ENCODE results near the gene ITPK1. TPM values are rescaled to one million over a fixed set of nuclear protein-coding genes. Genes with fewer than 3 reads are reported as not detected.

The ITPK1 gene
- total RNA-seq, 3 donors from 2014 or later (not counting 1 experiment from before 2014, with no cell fraction given), result 73.2 to 74.8 (median 74.4) TPM

DNA sequence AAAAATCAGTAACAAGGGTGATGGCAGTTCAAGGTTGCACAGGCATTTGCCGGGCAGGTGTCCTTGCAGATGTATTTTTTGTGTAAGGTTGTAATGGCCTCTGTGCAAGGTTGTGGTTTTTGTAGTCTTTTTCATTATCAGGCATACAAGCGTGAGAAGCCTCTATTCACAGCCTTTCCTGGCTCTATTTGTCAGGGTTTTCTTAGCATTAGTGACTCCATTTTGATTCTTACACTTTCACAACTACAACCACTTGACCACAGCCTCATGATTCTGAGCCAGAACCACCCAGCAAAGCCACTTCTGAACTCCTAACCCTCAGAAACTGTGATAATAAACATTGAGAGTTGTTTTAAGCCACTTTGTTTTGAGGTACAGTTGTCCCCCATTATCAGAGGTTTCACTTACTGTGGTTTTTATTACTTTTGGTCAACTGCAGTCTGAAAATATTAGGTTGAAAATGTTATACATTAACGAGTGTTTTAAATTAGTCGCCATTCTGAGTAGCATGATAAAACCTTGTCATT, 220.3 kb downstream of the ITPK1 start:
- Mint-ChIP-seq H3K27ac (no peak overlapping the region), H3K4me1 (no peaks in the 10 kb centered on the region), H3K27me3 (ENCODE audit: low read depth in 2 of 2) (peaks cover 12 to 16% of the 10 kb centered on the region in 2 donors), H3K36me3 (no peaks in the 10 kb centered on the region), H3K9me3 (no peaks in the 10 kb centered on the region), H3K4me3 (no peak overlapping the region)
- Histone ChIP-seq H3K4me1 (ENCODE audit: control insufficient read depth, insufficient read depth, low read length) (no peaks in the 10 kb centered on the region), H3K4me3 (ENCODE audit: low read length) (no peak overlapping the region), H3K36me3 (ENCODE audit: control insufficient read depth, insufficient read depth, low read length) (no peaks in the 10 kb centered on the region), H3K27ac (ENCODE audit: low read length) (no peak overlapping the region), H3K27me3 (ENCODE audit: control insufficient read depth, insufficient read depth, low read length) (no peaks in the 10 kb centered on the region), H3K9me3 (ENCODE audit: control insufficient read depth, insufficient read depth, low read length) (no peaks in the 10 kb centered on the region)
- DNase-seq (no peak), ATAC-seq (no peak)
- WGBS (ENCODE audit: insufficient coverage), result 66% methylated on average over 4 of the region's 4 CpGs
- TF ChIP-seq, protein P1, sequence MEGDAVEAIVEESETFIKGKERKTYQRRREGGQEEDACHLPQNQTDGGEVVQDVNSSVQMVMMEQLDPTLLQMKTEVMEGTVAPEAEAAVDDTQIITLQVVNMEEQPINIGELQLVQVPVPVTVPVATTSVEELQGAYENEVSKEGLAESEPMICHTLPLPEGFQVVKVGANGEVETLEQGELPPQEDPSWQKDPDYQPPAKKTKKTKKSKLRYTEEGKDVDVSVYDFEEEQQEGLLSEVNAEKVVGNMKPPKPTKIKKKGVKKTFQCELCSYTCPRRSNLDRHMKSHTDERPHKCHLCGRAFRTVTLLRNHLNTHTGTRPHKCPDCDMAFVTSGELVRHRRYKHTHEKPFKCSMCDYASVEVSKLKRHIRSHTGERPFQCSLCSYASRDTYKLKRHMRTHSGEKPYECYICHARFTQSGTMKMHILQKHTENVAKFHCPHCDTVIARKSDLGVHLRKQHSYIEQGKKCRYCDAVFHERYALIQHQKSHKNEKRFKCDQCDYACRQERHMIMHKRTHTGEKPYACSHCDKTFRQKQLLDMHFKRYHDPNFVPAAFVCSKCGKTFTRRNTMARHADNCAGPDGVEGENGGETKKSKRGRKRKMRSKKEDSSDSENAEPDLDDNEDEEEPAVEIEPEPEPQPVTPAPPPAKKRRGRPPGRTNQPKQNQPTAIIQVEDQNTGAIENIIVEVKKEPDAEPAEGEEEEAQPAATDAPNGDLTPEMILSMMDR (IDR thresholded peaks at IDR 0.05), result no peak
- intact Hi-C loops (cut with micrococcal nuclease), result no loop called here

DNA sequence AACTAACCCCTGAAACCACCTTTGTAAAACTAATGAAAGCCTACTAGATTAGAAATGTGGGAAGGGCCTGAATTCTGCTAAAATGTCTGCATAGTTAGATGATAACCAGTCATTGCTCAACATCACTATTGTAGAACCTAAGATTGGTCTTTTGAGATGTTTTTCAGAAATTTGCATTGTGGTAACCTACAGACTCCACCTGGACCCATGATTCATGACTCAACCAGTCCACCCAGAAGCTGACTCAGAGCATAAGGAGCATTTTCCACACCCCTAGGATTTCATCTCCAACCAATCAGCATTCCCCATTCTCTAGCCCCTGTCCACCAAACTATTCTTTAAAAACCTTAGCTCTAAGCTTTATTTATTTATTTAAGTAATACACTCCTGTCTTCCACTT, 223.1 kb downstream of the ITPK1 start:
- ATAC-seq, result no peak
- TF ChIP-seq, protein P1 (IDR thresholded peaks at IDR 0.05), result no peak
- Mint-ChIP-seq H3K27me3 (ENCODE audit: low read depth in 2 of 2) (peaks cover 23 to 24% of the 10 kb centered on the region in 2 donors), H3K4me1 (no peaks in the 10 kb centered on the region), H3K27ac (no peak overlapping the region), H3K9me3 (no peaks in the 10 kb centered on the region), H3K4me3 (no peak overlapping the region), H3K36me3 (no peaks in the 10 kb centered on the region)
- no peaks in the 10 kb centered on the region for H3K27me3 ChIP-seq (ENCODE audit: control insufficient read depth, insufficient read depth, low read length)
- H3K9me3 ChIP-seq (ENCODE audit: control insufficient read depth, insufficient read depth, low read length), result no peaks in the 10 kb centered on the region
- intact Hi-C loops (cut with micrococcal nuclease), result no loop called here
- H3K36me3 ChIP-seq (ENCODE audit: control insufficient read depth, insufficient read depth, low read length), result no peaks in the 10 kb centered on the region
- H3K4me1 ChIP-seq (ENCODE audit: control insufficient read depth, insufficient read depth, low read length), result no peaks in the 10 kb centered on the region
- no peak overlapping the region for H3K4me3 ChIP-seq (ENCODE audit: low read length)
- no peak overlapping the region for H3K27ac ChIP-seq (ENCODE audit: low read length)
- DNase-seq, result no peak

DNA sequence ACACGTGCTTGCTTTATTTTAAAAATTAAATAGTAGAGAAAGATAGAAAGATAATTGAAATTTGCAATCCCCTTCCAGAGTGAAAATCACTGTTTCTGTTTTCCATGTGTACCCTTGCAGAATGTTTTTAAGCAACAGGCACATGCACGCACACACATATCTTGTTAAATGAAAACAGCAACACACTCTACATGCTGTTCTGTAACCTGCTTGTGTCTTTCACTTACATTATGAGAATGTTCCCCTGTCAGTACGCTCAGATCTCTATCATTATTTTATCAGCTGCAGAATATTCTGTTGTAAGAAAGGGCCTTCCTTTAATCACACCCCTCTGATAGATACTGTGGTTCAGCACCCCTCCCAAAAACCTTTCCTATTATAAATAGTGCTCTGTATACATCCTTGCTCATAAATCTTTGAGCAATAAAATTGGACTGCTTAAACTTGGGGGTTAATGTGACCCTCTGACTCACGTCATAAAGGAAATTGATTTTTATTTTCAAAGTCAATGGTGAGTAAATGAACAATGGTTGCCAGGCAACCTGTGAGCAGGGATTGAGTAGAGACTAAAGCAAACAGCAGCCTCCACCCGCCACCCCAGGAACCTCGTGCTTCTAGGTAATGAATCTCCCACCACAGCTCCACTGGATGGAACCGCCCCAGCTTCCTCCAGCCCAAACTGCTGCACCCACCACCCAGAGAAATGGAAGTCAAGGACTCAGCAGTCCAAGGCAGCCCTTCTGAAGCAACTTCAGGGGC, 224.7 kb downstream of the ITPK1 start:
- ATAC-seq (no peak), DNase-seq (no peak)
- Mint-ChIP-seq H3K27ac (no peak overlapping the region), H3K4me3 (no peak overlapping the region), H3K9me3 (no peaks in the 10 kb centered on the region), H3K27me3 (ENCODE audit: low read depth in 2 of 2) (peaks cover 17 to 22% of the 10 kb centered on the region in 2 donors), H3K4me1 (no peaks in the 10 kb centered on the region), H3K36me3 (no peaks in the 10 kb centered on the region)
- Histone ChIP-seq H3K9me3 (ENCODE audit: control insufficient read depth, insufficient read depth, low read length) (no peaks in the 10 kb centered on the region), H3K27me3 (ENCODE audit: control insufficient read depth, insufficient read depth, low read length) (no peaks in the 10 kb centered on the region), H3K4me1 (ENCODE audit: control insufficient read depth, insufficient read depth, low read length) (no peaks in the 10 kb centered on the region), H3K36me3 (ENCODE audit: control insufficient read depth, insufficient read depth, low read length) (no peaks in the 10 kb centered on the region), H3K4me3 (ENCODE audit: low read length) (no peak overlapping the region), H3K27ac (ENCODE audit: low read length) (no peak overlapping the region)
- TF ChIP-seq, protein P1 (IDR thresholded peaks at IDR 0.05), result no peak
- 56% methylated on average over 6 of the region's 7 CpGs for WGBS (ENCODE audit: insufficient coverage)
- intact Hi-C loops (cut with micrococcal nuclease), result no loop called here

DNA sequence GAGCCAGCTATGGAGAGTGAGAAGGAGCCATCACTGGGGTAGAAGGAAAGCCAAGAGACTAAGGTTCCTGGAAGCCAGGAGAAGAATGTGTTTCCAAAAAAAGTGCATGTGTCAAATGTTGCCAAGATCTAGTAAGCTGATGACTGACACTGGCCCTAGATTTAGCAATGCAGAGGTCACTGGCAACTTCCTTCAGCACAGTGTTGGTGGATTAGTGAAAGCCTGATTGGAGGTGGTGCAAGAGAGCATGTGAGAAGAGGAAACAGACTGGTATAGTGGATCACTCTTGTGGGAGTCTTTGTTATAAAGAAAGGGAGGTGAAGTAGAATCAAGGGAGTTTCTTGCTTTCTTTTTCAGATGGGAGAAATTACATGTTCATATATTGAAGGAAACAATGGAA, 226.8 kb downstream of the ITPK1 start:
- Histone ChIP-seq H3K4me1 (ENCODE audit: control insufficient read depth, insufficient read depth, low read length) (no peaks in the 10 kb centered on the region), H3K9me3 (ENCODE audit: control insufficient read depth, insufficient read depth, low read length) (no peaks in the 10 kb centered on the region), H3K36me3 (ENCODE audit: control insufficient read depth, insufficient read depth, low read length) (no peaks in the 10 kb centered on the region), H3K27ac (ENCODE audit: low read length) (no peak overlapping the region), H3K4me3 (ENCODE audit: low read length) (no peak overlapping the region), H3K27me3 (ENCODE audit: control insufficient read depth, insufficient read depth, low read length) (no peaks in the 10 kb centered on the region)
- intact Hi-C loops (cut with micrococcal nuclease), result no loop called here
- Mint-ChIP-seq H3K27ac (no peak overlapping the region), H3K27me3 (ENCODE audit: low read depth in 2 of 2) (peaks cover 25 to 31% of the 10 kb centered on the region in 2 donors), H3K9me3 (no peaks in the 10 kb centered on the region), H3K36me3 (no peaks in the 10 kb centered on the region), H3K4me3 (no peak overlapping the region), H3K4me1 (no peaks in the 10 kb centered on the region)
- no peak for DNase-seq
- ATAC-seq, result no peak
- TF ChIP-seq, protein P1 (IDR thresholded peaks at IDR 0.05), result no peak
